SU-DHL-6 (cell line): Measurements from ENCODE around the gene TRDMT1.

Experiments used
- H2AFZ ChIP-seq: fragments of 200-600 bp; sonication (generic); 2 replicates; pipeline ENCODE4 v1.6.1; 2014; ENCODE audit warnings: low read depth, mild to moderate bottlenecking, moderate library complexity, mixed read lengths, antibody characterized with exemption, low read length; ENCODE audit not compliant: severe bottlenecking
- H3F3A ChIP-seq: fragments of 200-600 bp; shearing (Covaris generic); 2 replicates; pipeline ENCODE4 v1.6.0; 2016; ENCODE audit warnings: antibody characterized with exemption, mild to moderate bottlenecking; ENCODE audit not compliant: insufficient read depth
- H3K27ac ChIP-seq: fragments of 200-600 bp; sonication (generic); 2 replicates; pipeline ENCODE4 v1.5.1; 2016; ENCODE audit warnings: low read depth, mild to moderate bottlenecking, low read length, moderate library complexity, mixed read lengths
- H3K27me3 ChIP-seq: fragments of 200-600 bp; sonication (generic), shearing (Covaris generic); 2 replicates; pipeline ENCODE4 v1.6.0; 2014; ENCODE audit warnings: mild to moderate bottlenecking, low read length
- H3K36me3 ChIP-seq: fragments of 200-600 bp; sonication (generic); 2 replicates; pipeline ENCODE4 v1.6.1; 2014; ENCODE audit warnings: mild to moderate bottlenecking, low read length, mixed read lengths
- H3K4me2 ChIP-seq: fragments of 300-600, 200-600 bp; shearing (Covaris generic), sonication (generic); 2 replicates; pipeline ENCODE4 v1.6.0; 2014; ENCODE audit warnings: low read length, low read depth, mild to moderate bottlenecking; ENCODE audit not compliant: poor library complexity, severe bottlenecking
- H3K4me3 ChIP-seq: fragments of 200-600 bp; sonication (generic); 2 replicates; pipeline ENCODE4 v1.5.1; 2014; ENCODE audit warnings: antibody characterized with exemption, low read length, mild to moderate bottlenecking, mixed read lengths; ENCODE audit not compliant: insufficient read depth, poor library complexity, severe bottlenecking
- H3K79me2 ChIP-seq: fragments of 200-600 bp; sonication (generic); 2 replicates; pipeline ENCODE4 v1.6.1; 2014; ENCODE audit warnings: mild to moderate bottlenecking, low read length, moderate library complexity; ENCODE audit not compliant: insufficient read depth
- H3K9ac ChIP-seq: fragments of 200-600 bp; sonication (generic); 2 replicates; pipeline ENCODE4 v1.7.0; 2014; ENCODE audit warnings: mild to moderate bottlenecking, low read length
- H3K9me2 ChIP-seq: fragments of 200-600 bp; sonication (generic); replicated peaks from 2 replicates; pipeline ENCODE4 v1.6.1; 2014; ENCODE audit warnings: low read length; ENCODE audit not compliant: insufficient read depth
- H3K9me3 ChIP-seq: fragments of 200-600 bp; sonication (generic); 2 replicates; pipeline ENCODE4 v1.6.1; 2014; ENCODE audit warnings: low read length, mixed read lengths; ENCODE audit not compliant: insufficient read depth
- H4K20me1 ChIP-seq: fragments of 200-600 bp; sonication (generic); 2 replicates; pipeline ENCODE4 v1.6.1; 2014; ENCODE audit warnings: low read depth, mild to moderate bottlenecking, antibody characterized with exemption, low read length, moderate library complexity, mixed read lengths
- CTCF ChIP-seq: fragments of 200-600 bp; sonication (generic); IDR thresholded peaks from one replicate; pipeline ENCODE4 v1.5.1; 2017; ENCODE audit warnings: antibody characterized with exemption, mild to moderate bottlenecking, low read length, moderate library complexity; ENCODE audit not compliant: insufficient read depth, poor library complexity, severe bottlenecking
- EZH2phosphoT487 ChIP-seq: fragments of 200-600 bp; sonication (generic), shearing (Covaris generic); conservative IDR thresholded peaks from 2 replicates; pipeline ENCODE4 v1.6.1; 2018; ENCODE audit warnings: mild to moderate bottlenecking, antibody characterized with exemption, low read length, moderate library complexity, mixed read lengths

TRDMT1 gene

GRCh38 chr10:17185873-17186272, 15.6 kb downstream of the TRDMT1 start:
- H3K9ac ChIP-seq = no peak overlapping the region
- no peaks in the 10 kb centered on the region for H3F3A ChIP-seq
- TF ChIP-seq CTCF = no peak
- TF ChIP-seq EZH2phosphoT487 = no peak
- H3K4me3 ChIP-seq = no peak overlapping the region
- no peak overlapping the region for H3K4me2 ChIP-seq
- no peak overlapping the region for H2AFZ ChIP-seq
- no peaks in the 10 kb centered on the region for H4K20me1 ChIP-seq
- H3K27ac ChIP-seq = no peak overlapping the region
- H3K79me2 ChIP-seq = no peaks in the 10 kb centered on the region
- H3K36me3 ChIP-seq = no peaks in the 10 kb centered on the region
- no peaks in the 10 kb centered on the region for H3K27me3 ChIP-seq
- no peaks in the 10 kb centered on the region for H3K9me3 ChIP-seq
- no peaks in the 10 kb centered on the region for H3K9me2 ChIP-seq

GRCh38 chr10:17183110-17183509, 18.4 kb downstream of the TRDMT1 start:
- H3K4me3 ChIP-seq = no peak overlapping the region

DNA sequence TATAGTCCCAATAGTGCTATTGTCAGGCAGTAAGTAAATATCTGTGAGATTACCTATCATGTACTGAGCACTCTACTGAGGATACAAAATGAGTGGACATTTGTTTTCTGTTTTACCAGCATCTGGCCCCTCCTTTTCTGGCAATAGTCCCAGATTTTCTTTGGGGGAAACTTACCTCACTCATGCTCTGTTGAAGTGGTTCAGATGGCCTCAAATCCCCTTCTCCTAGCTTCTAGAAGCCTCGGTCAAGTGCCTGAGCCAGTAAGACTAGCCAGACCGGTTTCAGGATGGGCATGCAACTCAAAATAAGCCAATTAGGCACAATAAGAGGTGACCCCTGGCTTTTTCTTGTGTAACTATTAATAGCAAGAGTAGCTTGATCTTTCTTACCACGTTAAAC, 19.7 kb downstream of the TRDMT1 start:
- Histone ChIP-seq H3F3A (no peaks in the 10 kb centered on the region), H3K79me2 (no peaks in the 10 kb centered on the region), H3K27me3 (no peaks in the 10 kb centered on the region), H3K27ac (no peak overlapping the region), H3K9ac (no peak overlapping the region), H4K20me1 (no peaks in the 10 kb centered on the region), H3K4me2 (no peak overlapping the region), H3K36me3 (no peaks in the 10 kb centered on the region), H3K9me3 (no peaks in the 10 kb centered on the region), H3K4me3 (no peak overlapping the region), H3K9me2 (no peaks in the 10 kb centered on the region), H2AFZ (no peak overlapping the region)
- no peak for TF ChIP-seq CTCF
- TF ChIP-seq EZH2phosphoT487 = no peak

More at GRCh38 chr10:17183110-17183509, 18.4 kb downstream of the TRDMT1 start:
- H3K27me3 ChIP-seq = no peaks in the 10 kb centered on the region
- H3K79me2 ChIP-seq = no peaks in the 10 kb centered on the region
- no peaks in the 10 kb centered on the region for H3K9me2 ChIP-seq
- TF ChIP-seq CTCF = no peak
- TF ChIP-seq EZH2phosphoT487 = no peak
- no peak overlapping the region for H2AFZ ChIP-seq
- no peaks in the 10 kb centered on the region for H4K20me1 ChIP-seq
- no peak overlapping the region for H3K9ac ChIP-seq
- H3K36me3 ChIP-seq = no peaks in the 10 kb centered on the region
- no peaks in the 10 kb centered on the region for H3F3A ChIP-seq
- no peak overlapping the region for H3K27ac ChIP-seq
- no peaks in the 10 kb centered on the region for H3K9me3 ChIP-seq
- H3K4me2 ChIP-seq = no peak overlapping the region
